ENCODE results near the gene COX6B1.

Gene COX6B1

GRCh38 chr19:35696835-35697234, 48.7 kb downstream of the COX6B1 start:
- DNase-seq (ENCODE audit: low read depth) = no peak
- H3K4me3 ChIP-seq (ENCODE audit: low read length) = no peak overlapping the region
- TF ChIP-seq CTCF (conservative IDR thresholded peaks at IDR 0.05; ENCODE audit: low read depth, low read length) = no peak

- H3K4me3 ChIP-seq (ENCODE audit: low read length) = peak overlapping the region; percentile 65
- peak; percentile 91 for DNase-seq (ENCODE audit: low read depth)
- TF ChIP-seq CTCF (conservative IDR thresholded peaks at IDR 0.05; ENCODE audit: low read depth, low read length) = no peak
These were observed 54.3 kb downstream of the COX6B1 start for GRCh38 chr19:35702223-35703012.

GRCh38 chr19:35703343-35703742, 55.2 kb downstream of the COX6B1 start:
- TF ChIP-seq CTCF (conservative IDR thresholded peaks at IDR 0.05; ENCODE audit: low read depth, low read length) = no peak
- no peak overlapping the region for H3K4me3 ChIP-seq (ENCODE audit: low read length)
- DNase-seq (ENCODE audit: low read depth) = no peak

GRCh38 chr19:35704218-35704617, 56.1 kb downstream of the COX6B1 start, which contains the start of gene ZBTB32:
Gene ZBTB32 (plus strand): TSS chr19:35704558. CDS start chr19:35714627, 10,069 bp downstream.
- no peak for DNase-seq (ENCODE audit: low read depth)
- TF ChIP-seq CTCF (conservative IDR thresholded peaks at IDR 0.05; ENCODE audit: low read depth, low read length) = no peak
- H3K4me3 ChIP-seq (ENCODE audit: low read length) = no peak within 1 kb of the TSS

Data from retinal pigment epithelial cell (primary cell).